Suprapubic skin (tissue), 4 donors: ENCODE data around the gene IQSEC1. TPM values are rescaled to one million over a fixed set of nuclear protein-coding genes. Genes with fewer than 3 reads are reported as not detected.

Experiments
- DNase-seq, 2 donors: peaks; one replicate each; pipeline ENCODE4 v3.0.0-alpha.2; 2019; ENCODE audit warnings: low spot score in 2 of 2
- H3K27ac ChIP-seq: fragments of 200-600 bp; sonication (generic); one replicate; pipeline ENCODE4 v1.5.1; 2019
- H3K27me3 ChIP-seq: fragments of 200-600 bp; sonication (generic); one replicate; pipeline ENCODE4 v1.5.1; 2019
- H3K36me3 ChIP-seq: fragments of 200-600 bp; sonication (generic); one replicate; pipeline ENCODE4 v1.5.1; 2019
- H3K4me1 ChIP-seq: fragments of 200-600 bp; sonication (generic); one replicate; pipeline ENCODE4 v1.5.1; 2019
- H3K4me3 ChIP-seq: fragments of 200-600 bp; sonication (generic); one replicate; pipeline ENCODE4 v1.5.1; 2019; ENCODE audit warnings: mild to moderate bottlenecking
- H3K9me3 ChIP-seq: fragments of 200-600 bp; sonication (generic); one replicate; pipeline ENCODE4 v1.5.1; 2019
- CTCF ChIP-seq, 2 donors: fragments of 200-600 bp in 1 of 2; fragments of 450-650 bp in 1 of 2; sonication (generic) in 1 of 2; IDR thresholded peaks; one replicate each; pipeline ENCODE4 v1.5.1; 2016 to 2019; ENCODE audit warnings: antibody characterized with exemption in 2 of 2, mild to moderate bottlenecking in 1 of 2, moderate library complexity in 1 of 2
- EP300 ChIP-seq: sonication (generic); formaldehyde crosslinking; IDR thresholded peaks from one replicate; pipeline ENCODE4 v1.6.1; 2017; ENCODE audit warnings: antibody characterized with exemption
- POLR2A ChIP-seq, 2 donors: fragments of 450-650 bp; IDR thresholded peaks; one replicate each; pipeline ENCODE4 v1.6.1; 2017; ENCODE audit warnings: antibody characterized with exemption in 2 of 2, mild to moderate bottlenecking in 2 of 2, moderate library complexity in 2 of 2
- POLR2AphosphoS5 ChIP-seq, 3 donors: sonication (generic); formaldehyde crosslinking; IDR thresholded peaks; one replicate each; pipeline ENCODE4 v1.6.1; 2017; ENCODE audit warnings: antibody characterized with exemption in 3 of 3
- WGBS: methylation state at CpG from one replicate; pipeline ENCODE4 v1.1.5; 2018; 5-methylcytosine and 5-hydroxymethylcytosine counted together
- total RNA-seq, 4 donors: library from RNA; depleted of rRNA; stranded (reverse); fragments of >200 nt; gene quantifications; one replicate each; pipeline ENCODE4 v1.1.0, GENCODE V29; 2016

The IQSEC1 gene
- total RNA-seq, 4 donors from 2014 or later, result 26.7 to 52.4 (median 35.5) TPM

GRCh38 chr3:13114811-13115575 lies 41.8 kb upstream of the IQSEC1 start:
- peak in 1 of 2 donors; percentile 35 for DNase-seq

GRCh38 chr3:13113346-13114330 lies 40.4 kb upstream of the IQSEC1 start:
- peaks cover 38% of the 10 kb centered on the region for H3K27me3 ChIP-seq
- WGBS, result 76% methylated on average over 23 of the region's 27 CpGs
- H3K9me3 ChIP-seq, result no peaks in the 10 kb centered on the region
- H3K36me3 ChIP-seq, result no peaks in the 10 kb centered on the region
- no peak overlapping the region for H3K4me3 ChIP-seq
- H3K4me1 ChIP-seq, result peaks cover 10% of the 10 kb centered on the region
- DNase-seq, result peak in 1 of 2 donors; percentile 30
- TF ChIP-seq CTCF (IDR thresholded peaks at IDR 0.05) (no peak), POLR2AphosphoS5 (IDR thresholded peaks at IDR 0.05) (no peak), EP300 (no peak), POLR2A (IDR thresholded peaks at IDR 0.05) (no peak)
- no peak overlapping the region for H3K27ac ChIP-seq

More at GRCh38 chr3:13114811-13115575, 41.8 kb upstream of the IQSEC1 start:
- peaks cover 43% of the 10 kb centered on the region for H3K27me3 ChIP-seq
- no peak for TF ChIP-seq CTCF (IDR thresholded peaks at IDR 0.05)
- no peak for TF ChIP-seq POLR2A (IDR thresholded peaks at IDR 0.05)
- no peak for TF ChIP-seq EP300
- TF ChIP-seq POLR2AphosphoS5 (IDR thresholded peaks at IDR 0.05), result no peak
- H3K4me1 ChIP-seq, result peaks cover 10% of the 10 kb centered on the region
- H3K9me3 ChIP-seq, result no peaks in the 10 kb centered on the region
- H3K27ac ChIP-seq, result no peak overlapping the region
- no peaks in the 10 kb centered on the region for H3K36me3 ChIP-seq
- WGBS, result 72% methylated on average over 14 of the region's 14 CpGs
- no peak overlapping the region for H3K4me3 ChIP-seq

- TF ChIP-seq CTCF (IDR thresholded peaks at IDR 0.05), result no peak
- TF ChIP-seq POLR2A (IDR thresholded peaks at IDR 0.05), result no peak
- no peak for TF ChIP-seq EP300
- no peak for TF ChIP-seq POLR2AphosphoS5 (IDR thresholded peaks at IDR 0.05)
Observed at GRCh38 chr3:13112521-13113345, 39.5 kb upstream of the IQSEC1 start.

DNA sequence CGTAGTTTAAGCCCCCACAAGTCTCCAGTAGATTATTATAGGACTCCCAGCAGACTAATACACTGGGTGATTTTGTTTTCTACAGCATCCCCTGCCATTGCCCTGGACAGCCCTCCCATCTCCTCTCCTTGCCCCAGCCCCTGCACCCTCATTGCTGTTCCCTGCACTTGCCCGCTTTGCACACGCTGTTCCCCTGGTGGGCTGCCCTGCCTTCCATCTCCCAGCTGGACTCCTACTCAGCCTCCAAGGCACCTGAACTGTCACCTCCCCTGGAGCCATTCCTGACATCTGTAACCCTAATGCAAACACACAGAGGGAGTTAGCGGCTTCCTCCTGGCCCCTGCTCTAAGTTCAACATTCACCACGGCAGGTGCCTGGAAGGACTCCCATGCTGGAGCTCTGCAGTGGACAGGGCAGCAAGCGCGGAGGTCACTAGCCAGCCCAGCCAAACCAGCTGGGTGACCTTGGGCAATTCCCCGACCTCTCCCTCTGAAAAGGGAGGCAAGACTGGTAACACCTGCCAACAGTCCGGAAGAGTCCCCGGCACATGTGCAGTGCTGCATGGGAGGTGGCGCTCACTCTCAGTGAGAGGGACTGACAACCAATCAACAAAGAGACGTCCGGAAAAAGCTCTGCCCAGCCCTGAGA lies 38.8 kb upstream of the IQSEC1 start:
- H3K27ac ChIP-seq, result no peak overlapping the region
- H3K4me1 ChIP-seq, result peaks cover 10% of the 10 kb centered on the region
- no peaks in the 10 kb centered on the region for H3K36me3 ChIP-seq
- peaks cover 38% of the 10 kb centered on the region for H3K27me3 ChIP-seq
- H3K4me3 ChIP-seq, result no peak overlapping the region
- peak in 1 of 2 donors; percentile 55 for DNase-seq
- TF ChIP-seq POLR2AphosphoS5 (IDR thresholded peaks at IDR 0.05) (no peak), CTCF (IDR thresholded peaks at IDR 0.05) (no peak), POLR2A (IDR thresholded peaks at IDR 0.05) (no peak), EP300 (no peak)
- WGBS, result 63% methylated on average over 13 of the region's 13 CpGs
- no peaks in the 10 kb centered on the region for H3K9me3 ChIP-seq

More at GRCh38 chr3:13112521-13113345, 39.5 kb upstream of the IQSEC1 start:
- Histone ChIP-seq H3K27ac (no peak overlapping the region), H3K4me1 (peaks cover 10% of the 10 kb centered on the region), H3K27me3 (peaks cover 38% of the 10 kb centered on the region), H3K4me3 (no peak overlapping the region), H3K9me3 (no peaks in the 10 kb centered on the region), H3K36me3 (no peaks in the 10 kb centered on the region)
- peak in 1 of 2 donors; percentile 29 for DNase-seq
- WGBS, result 70% methylated on average over 12 of the region's 16 CpGs
